Vagina (tissue), 2 donors: Measurements from ENCODE around the gene ST3GAL6.

Experiments
- CTCF ChIP-seq, 3 experiments: fragments of 450-650 bp in 2 of 3; fragments of 200-600 bp in 1 of 3; sonication (generic) in 1 of 3; IDR thresholded peaks; one replicate each; pipeline ENCODE4 v1.5.1; 2017 to 2019; ENCODE audit warnings: antibody characterized with exemption in 3 of 3, mild to moderate bottlenecking in 2 of 3, moderate library complexity in 2 of 3
- POLR2AphosphoS5 ChIP-seq, 2 donors: sonication (generic); formaldehyde crosslinking; IDR thresholded peaks; one replicate each; pipeline ENCODE4 v1.9.0; 2017; ENCODE audit warnings: antibody characterized with exemption in 2 of 2, mild to moderate bottlenecking in 2 of 2, low read depth in 1 of 2; ENCODE audit not compliant: insufficient read depth in 1 of 2

GRCh38 chr3:98733812-98734281 lies 29.3 kb upstream of the ST3GAL6 start:
- TF ChIP-seq CTCF (IDR thresholded peaks at IDR 0.05): no peak
- TF ChIP-seq POLR2AphosphoS5 (IDR thresholded peaks at IDR 0.05; ENCODE audit: insufficient read depth in 1 of 2, low read depth in 1 of 2): no peak
